Measurements from ENCODE around the gene DEDD. TPM values are rescaled to one million over a fixed set of nuclear protein-coding genes. Genes with fewer than 3 reads are reported as not detected.
A peak's percentile ranks its signal among the peaks of the same experiment; 100 is the strongest.

The DEDD gene
- total and polyA plus RNA-seq, 2 donors = 14.7 to 24.8 TPM

GRCh38 chr1:161111527-161111926, 20.9 kb downstream of the DEDD start:
- Histone ChIP-seq H3K27me3 (ENCODE audit: control insufficient read depth in 2 of 2, insufficient read depth in 1 of 2, low read length in 1 of 2) (no peaks in the 10 kb centered on the region), H3K4me1 (ENCODE audit: control insufficient read depth in 2 of 2, insufficient read depth in 2 of 2, low read length in 2 of 2) (peaks cover under 1 to 8% of the 10 kb centered on the region in 2 donors), H3K36me3 (ENCODE audit: control insufficient read depth in 2 of 2, insufficient read depth in 2 of 2, low read length in 1 of 2) (peaks cover 5 to 7% of the 10 kb centered on the region in 2 donors), H3K4me3 (ENCODE audit: low read length in 2 of 2) (no peak overlapping the region), H3K27ac (ENCODE audit: low read depth in 1 of 2, low read length in 1 of 2) (no peak overlapping the region), H3K9me3 (ENCODE audit: control insufficient read depth in 2 of 2, insufficient read depth in 1 of 2, low read length in 1 of 2) (no peaks in the 10 kb centered on the region)
- 62% methylated on average over 2 of the region's 2 CpGs for WGBS
- no peak for DNase-seq (ENCODE audit: low read depth in 6 of 9, low spot score in 9 of 9)

DNA sequence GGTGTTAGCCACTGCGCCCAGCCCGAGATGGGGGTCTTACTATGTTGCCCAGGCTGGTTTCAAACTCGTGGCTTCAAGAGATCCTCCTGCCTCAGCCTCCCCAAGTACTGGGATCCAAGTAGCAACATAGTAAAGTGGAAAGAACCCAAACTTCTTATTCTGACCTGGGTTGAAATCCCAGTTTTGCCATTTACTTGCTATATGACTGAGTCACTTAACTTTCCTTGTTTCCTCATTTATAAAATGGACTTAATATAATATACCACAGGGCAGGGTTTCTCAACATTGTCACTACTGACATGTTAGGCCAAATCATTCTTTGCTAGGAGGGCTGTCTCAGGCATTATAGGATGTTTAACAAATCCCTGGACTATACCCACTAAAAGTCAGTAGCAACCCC, 21.4 kb downstream of the DEDD start:
- whole genome bisulfite sequencing = 97% methylated on average over 3 of the region's 3 CpGs
- no peaks in the 10 kb centered on the region for H3K9me3 ChIP-seq (ENCODE audit: control insufficient read depth in 2 of 2, insufficient read depth in 1 of 2, low read length in 1 of 2)
- H3K27ac ChIP-seq (ENCODE audit: low read depth in 1 of 2, low read length in 1 of 2) = no peak overlapping the region
- H3K36me3 ChIP-seq (ENCODE audit: control insufficient read depth in 2 of 2, insufficient read depth in 2 of 2, low read length in 1 of 2) = peaks cover 5 to 8% of the 10 kb centered on the region in 2 donors
- DNase-seq (ENCODE audit: low read depth in 6 of 9, low spot score in 9 of 9) = no peak
- H3K4me1 ChIP-seq (ENCODE audit: control insufficient read depth in 2 of 2, insufficient read depth in 2 of 2, low read length in 2 of 2) = peaks cover 0 to 4% of the 10 kb centered on the region in 2 donors
- H3K4me3 ChIP-seq (ENCODE audit: low read length in 2 of 2) = no peak overlapping the region
- H3K27me3 ChIP-seq (ENCODE audit: control insufficient read depth in 2 of 2, insufficient read depth in 1 of 2, low read length in 1 of 2) = no peaks in the 10 kb centered on the region

DNA sequence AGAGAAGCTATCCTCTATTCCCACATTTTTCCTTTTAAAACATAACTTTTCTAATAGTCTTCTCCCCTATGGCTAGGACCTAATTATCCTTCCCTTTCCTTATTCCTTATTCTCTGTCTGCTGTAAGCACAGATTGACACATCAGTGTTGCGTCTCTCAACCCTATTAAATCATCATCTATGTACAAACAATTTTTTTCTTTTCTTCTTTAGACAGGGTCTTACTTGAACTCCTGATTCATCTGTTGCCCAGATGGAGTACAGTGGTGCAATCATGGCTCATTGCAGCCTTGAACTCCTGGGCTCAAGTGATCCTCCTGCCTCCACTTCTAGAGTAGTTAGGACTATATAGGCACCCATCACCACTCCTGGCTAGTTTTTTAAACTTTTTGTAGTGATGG, 26.0 kb downstream of the DEDD start:
- Histone ChIP-seq H3K9me3 (ENCODE audit: control insufficient read depth in 2 of 2, insufficient read depth in 1 of 2, low read length in 1 of 2) (no peaks in the 10 kb centered on the region), H3K27me3 (ENCODE audit: control insufficient read depth in 2 of 2, insufficient read depth in 1 of 2, low read length in 1 of 2) (no peaks in the 10 kb centered on the region), H3K4me1 (ENCODE audit: control insufficient read depth in 2 of 2, insufficient read depth in 2 of 2, low read length in 2 of 2) (no peaks in the 10 kb centered on the region), H3K36me3 (ENCODE audit: control insufficient read depth in 2 of 2, insufficient read depth in 2 of 2, low read length in 1 of 2) (peaks cover 13 to 19% of the 10 kb centered on the region in 2 donors), H3K4me3 (ENCODE audit: low read length in 2 of 2) (no peak overlapping the region), H3K27ac (ENCODE audit: low read depth in 1 of 2, low read length in 1 of 2) (no peak overlapping the region)
- 99% methylated on average over 1 of the region's 1 CpG for WGBS
- no peak for DNase-seq (ENCODE audit: low read depth in 6 of 9, low spot score in 9 of 9)

GRCh38 chr1:161100556-161100955, 31.9 kb downstream of the DEDD start:
- WGBS = 98% methylated on average over 2 of the region's 2 CpGs
- H3K9me3 ChIP-seq (ENCODE audit: control insufficient read depth in 2 of 2, insufficient read depth in 1 of 2, low read length in 1 of 2) = peaks cover 0 to 5% of the 10 kb centered on the region in 2 donors

DNA sequence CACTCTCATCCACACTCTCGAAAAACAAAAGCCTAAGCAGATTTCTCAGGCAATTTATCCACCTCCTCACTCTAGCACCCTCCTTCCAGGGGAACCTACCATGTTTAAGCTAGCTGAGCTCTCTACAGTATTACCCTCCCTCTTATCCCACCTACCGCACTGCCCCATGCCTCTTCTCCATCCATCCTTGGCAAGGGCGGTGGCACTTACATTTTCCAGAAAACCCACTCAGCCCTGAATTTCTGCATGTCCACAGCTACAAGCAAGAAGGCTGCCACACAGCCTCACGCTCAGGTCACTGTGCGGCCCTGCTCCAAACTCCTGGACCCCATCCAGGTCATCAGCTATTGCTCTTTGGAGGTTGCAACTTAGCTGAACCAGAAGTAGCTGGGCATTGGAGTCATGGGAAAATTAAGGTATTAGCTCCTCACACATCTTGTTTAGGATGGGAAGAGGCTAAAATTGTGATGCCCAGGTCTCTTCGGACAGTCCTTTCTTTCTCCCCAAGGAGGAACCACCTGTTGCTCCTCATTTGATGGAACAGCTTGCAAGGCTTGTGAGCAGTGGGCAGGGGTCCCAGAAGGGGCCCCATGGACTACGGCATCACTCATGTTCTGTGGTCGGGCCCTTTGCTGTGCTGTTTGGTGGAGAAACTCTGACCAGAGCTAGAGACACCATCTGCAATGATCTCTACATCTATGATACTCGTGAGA, 33.2 kb downstream of the DEDD start:
- peak overlapping the region in 1 of 2 donors; percentile 24 for H3K4me3 ChIP-seq (ENCODE audit: low read length in 2 of 2)

More at GRCh38 chr1:161100556-161100955, 31.9 kb downstream of the DEDD start:
- no peak overlapping the region for H3K4me3 ChIP-seq (ENCODE audit: low read length in 2 of 2)
- H3K27ac ChIP-seq (ENCODE audit: low read depth in 1 of 2, low read length in 1 of 2) = no peak overlapping the region
- H3K4me1 ChIP-seq (ENCODE audit: control insufficient read depth in 2 of 2, insufficient read depth in 2 of 2, low read length in 2 of 2) = peaks cover 11 to 20% of the 10 kb centered on the region in 2 donors
- DNase-seq (ENCODE audit: low read depth in 6 of 9, low spot score in 9 of 9) = no peak
- H3K36me3 ChIP-seq (ENCODE audit: control insufficient read depth in 2 of 2, insufficient read depth in 2 of 2, low read length in 1 of 2) = peaks cover 21 to 27% of the 10 kb centered on the region in 2 donors
- peaks cover 2 to 14% of the 10 kb centered on the region in 2 donors for H3K27me3 ChIP-seq (ENCODE audit: control insufficient read depth in 2 of 2, insufficient read depth in 1 of 2, low read length in 1 of 2)

GRCh38 chr1:161098210-161099068, 34.0 kb downstream of the DEDD start, which contains the start of gene KLHDC9:
Gene KLHDC9 (plus strand): TSS chr1:161098361. CDS start chr1:161098536, 175 bp downstream.
- H3K4me1 ChIP-seq (ENCODE audit: control insufficient read depth in 2 of 2, insufficient read depth in 2 of 2, low read length in 2 of 2) = peaks cover 11 to 20% of the 10 kb centered on the region in 2 donors
- WGBS = 8% methylated on average over 71 of the region's 71 CpGs
- H3K36me3 ChIP-seq (ENCODE audit: control insufficient read depth in 2 of 2, insufficient read depth in 2 of 2, low read length in 1 of 2) = peaks cover 21 to 27% of the 10 kb centered on the region in 2 donors
- peaks cover 2 to 14% of the 10 kb centered on the region in 2 donors for H3K27me3 ChIP-seq (ENCODE audit: control insufficient read depth in 2 of 2, insufficient read depth in 1 of 2, low read length in 1 of 2)
- peak within 1 kb of the TSS in 1 of 2 donors; percentile 33 for H3K27ac ChIP-seq (ENCODE audit: low read depth in 1 of 2, low read length in 1 of 2)
- H3K9me3 ChIP-seq (ENCODE audit: control insufficient read depth in 2 of 2, insufficient read depth in 1 of 2, low read length in 1 of 2) = peaks cover 0 to 5% of the 10 kb centered on the region in 2 donors
- DNase-seq (ENCODE audit: low read depth in 6 of 9, low spot score in 9 of 9) = peak in 8 of 9 donors; percentile 22 to 73 (median 46)
- H3K4me3 ChIP-seq (ENCODE audit: low read length in 2 of 2) = peak within 1 kb of the TSS; percentile 24 to 59

More for the DNA sequence above, 33.2 kb downstream of the DEDD start:
- 96% methylated on average over 9 of the region's 9 CpGs for WGBS
- Histone ChIP-seq H3K4me1 (ENCODE audit: control insufficient read depth in 2 of 2, insufficient read depth in 2 of 2, low read length in 2 of 2) (peaks cover 11 to 20% of the 10 kb centered on the region in 2 donors), H3K27ac (ENCODE audit: low read depth in 1 of 2, low read length in 1 of 2) (no peak overlapping the region), H3K36me3 (ENCODE audit: control insufficient read depth in 2 of 2, insufficient read depth in 2 of 2, low read length in 1 of 2) (peaks cover 21 to 27% of the 10 kb centered on the region in 2 donors), H3K27me3 (ENCODE audit: control insufficient read depth in 2 of 2, insufficient read depth in 1 of 2, low read length in 1 of 2) (peaks cover 2 to 14% of the 10 kb centered on the region in 2 donors), H3K9me3 (ENCODE audit: control insufficient read depth in 2 of 2, insufficient read depth in 1 of 2, low read length in 1 of 2) (peaks cover 0 to 5% of the 10 kb centered on the region in 2 donors)
- no peak for DNase-seq (ENCODE audit: low read depth in 6 of 9, low spot score in 9 of 9)

GRCh38 chr1:161096530-161096929, 35.9 kb downstream of the DEDD start:
- no peak for DNase-seq (ENCODE audit: low read depth in 6 of 9, low spot score in 9 of 9)
- H3K4me3 ChIP-seq (ENCODE audit: low read length in 2 of 2) = no peak overlapping the region
- 87% methylated on average over 1 of the region's 1 CpG for WGBS
- peaks cover 2 to 14% of the 10 kb centered on the region in 2 donors for H3K27me3 ChIP-seq (ENCODE audit: control insufficient read depth in 2 of 2, insufficient read depth in 1 of 2, low read length in 1 of 2)
- peaks cover 13 to 18% of the 10 kb centered on the region in 2 donors for H3K36me3 ChIP-seq (ENCODE audit: control insufficient read depth in 2 of 2, insufficient read depth in 2 of 2, low read length in 1 of 2)
- peaks cover 11 to 20% of the 10 kb centered on the region in 2 donors for H3K4me1 ChIP-seq (ENCODE audit: control insufficient read depth in 2 of 2, insufficient read depth in 2 of 2, low read length in 2 of 2)
- peaks cover 0 to 5% of the 10 kb centered on the region in 2 donors for H3K9me3 ChIP-seq (ENCODE audit: control insufficient read depth in 2 of 2, insufficient read depth in 1 of 2, low read length in 1 of 2)
- H3K27ac ChIP-seq (ENCODE audit: low read depth in 1 of 2, low read length in 1 of 2) = no peak overlapping the region

DNA sequence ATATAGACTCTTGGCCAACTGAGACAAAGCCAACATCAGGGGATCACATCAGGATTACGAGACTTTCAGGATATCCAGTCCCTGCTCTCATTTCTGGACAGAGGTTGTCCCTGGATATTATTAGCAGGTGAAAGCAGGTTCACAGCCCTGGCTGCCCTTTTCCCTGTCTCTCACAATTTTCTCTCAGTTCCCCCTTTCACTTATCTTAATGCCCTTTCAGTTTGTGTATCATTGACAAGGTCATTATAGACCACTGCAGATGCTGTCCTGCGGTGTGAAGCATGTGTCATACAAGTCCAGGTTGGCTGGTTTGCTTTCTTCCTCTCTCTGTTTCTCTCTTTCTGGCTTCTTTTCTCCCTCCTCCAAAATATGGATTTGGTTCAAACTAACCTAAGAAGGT, 36.5 kb downstream of the DEDD start:
- Histone ChIP-seq H3K9me3 (ENCODE audit: control insufficient read depth in 2 of 2, insufficient read depth in 1 of 2, low read length in 1 of 2) (peaks cover 0 to 5% of the 10 kb centered on the region in 2 donors), H3K36me3 (ENCODE audit: control insufficient read depth in 2 of 2, insufficient read depth in 2 of 2, low read length in 1 of 2) (peaks cover 8 to 14% of the 10 kb centered on the region in 2 donors), H3K27ac (ENCODE audit: low read depth in 1 of 2, low read length in 1 of 2) (no peak overlapping the region), H3K27me3 (ENCODE audit: control insufficient read depth in 2 of 2, insufficient read depth in 1 of 2, low read length in 1 of 2) (peaks cover 2 to 14% of the 10 kb centered on the region in 2 donors), H3K4me1 (ENCODE audit: control insufficient read depth in 2 of 2, insufficient read depth in 2 of 2, low read length in 2 of 2) (peaks cover 11 to 20% of the 10 kb centered on the region in 2 donors), H3K4me3 (ENCODE audit: low read length in 2 of 2) (no peak overlapping the region)
- 94% methylated on average over 2 of the region's 2 CpGs for WGBS
- no peak for DNase-seq (ENCODE audit: low read depth in 6 of 9, low spot score in 9 of 9)

Data from thymus (tissue), 11 donors.